ENCODE data around the gene BEAN1.

DNA sequence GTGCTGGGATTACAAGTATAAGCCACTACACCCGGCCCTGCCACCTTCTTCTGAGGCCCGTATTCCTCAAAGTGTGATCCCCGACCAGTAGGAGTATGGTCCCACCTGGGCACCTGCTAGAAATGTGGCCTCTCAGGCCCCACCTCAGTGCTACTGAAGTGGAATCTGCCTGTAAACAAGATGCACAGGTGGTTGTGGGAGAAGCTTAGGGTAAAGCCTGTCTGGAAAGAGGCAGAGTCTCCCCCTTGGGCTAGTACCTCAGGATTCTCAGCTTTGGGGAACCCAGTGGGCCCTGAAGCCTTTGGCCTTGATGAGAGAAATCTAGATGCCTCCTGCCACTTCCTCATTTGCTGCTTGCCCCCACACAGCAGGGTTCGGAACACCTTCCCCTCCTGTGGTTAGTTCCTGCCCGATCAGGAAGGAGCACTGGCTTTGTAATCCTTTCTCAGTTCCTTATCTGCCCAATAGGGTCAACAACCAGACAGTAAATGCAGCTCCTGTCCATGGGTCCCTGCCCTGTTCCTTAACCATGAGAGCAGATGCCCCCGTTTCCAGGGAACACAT is 97.6 kb downstream of the BEAN1 start:
- TF ChIP-seq, protein P1, sequence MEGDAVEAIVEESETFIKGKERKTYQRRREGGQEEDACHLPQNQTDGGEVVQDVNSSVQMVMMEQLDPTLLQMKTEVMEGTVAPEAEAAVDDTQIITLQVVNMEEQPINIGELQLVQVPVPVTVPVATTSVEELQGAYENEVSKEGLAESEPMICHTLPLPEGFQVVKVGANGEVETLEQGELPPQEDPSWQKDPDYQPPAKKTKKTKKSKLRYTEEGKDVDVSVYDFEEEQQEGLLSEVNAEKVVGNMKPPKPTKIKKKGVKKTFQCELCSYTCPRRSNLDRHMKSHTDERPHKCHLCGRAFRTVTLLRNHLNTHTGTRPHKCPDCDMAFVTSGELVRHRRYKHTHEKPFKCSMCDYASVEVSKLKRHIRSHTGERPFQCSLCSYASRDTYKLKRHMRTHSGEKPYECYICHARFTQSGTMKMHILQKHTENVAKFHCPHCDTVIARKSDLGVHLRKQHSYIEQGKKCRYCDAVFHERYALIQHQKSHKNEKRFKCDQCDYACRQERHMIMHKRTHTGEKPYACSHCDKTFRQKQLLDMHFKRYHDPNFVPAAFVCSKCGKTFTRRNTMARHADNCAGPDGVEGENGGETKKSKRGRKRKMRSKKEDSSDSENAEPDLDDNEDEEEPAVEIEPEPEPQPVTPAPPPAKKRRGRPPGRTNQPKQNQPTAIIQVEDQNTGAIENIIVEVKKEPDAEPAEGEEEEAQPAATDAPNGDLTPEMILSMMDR (IDR thresholded peaks at IDR 0.05): no peak
- no peak for TF ChIP-seq POLR2A (IDR thresholded peaks at IDR 0.05)

All from suprapubic skin (tissue), 3 donors.